HPDE6-E6E7 (cell line): ENCODE results near the gene TRPM4.
"Not testable (repeated sequence)": the region's sequence is repeated elsewhere in the genome, so short reads cannot be mapped to it uniquely, and the experiment has no call there.

Experiments
- DNase-seq: peaks from one replicate; pipeline ENCODE4 v3.0.0; 2011; ENCODE audit warnings: missing footprints; ENCODE audit errors: extremely low spot score

TRPM4 gene

DNA sequence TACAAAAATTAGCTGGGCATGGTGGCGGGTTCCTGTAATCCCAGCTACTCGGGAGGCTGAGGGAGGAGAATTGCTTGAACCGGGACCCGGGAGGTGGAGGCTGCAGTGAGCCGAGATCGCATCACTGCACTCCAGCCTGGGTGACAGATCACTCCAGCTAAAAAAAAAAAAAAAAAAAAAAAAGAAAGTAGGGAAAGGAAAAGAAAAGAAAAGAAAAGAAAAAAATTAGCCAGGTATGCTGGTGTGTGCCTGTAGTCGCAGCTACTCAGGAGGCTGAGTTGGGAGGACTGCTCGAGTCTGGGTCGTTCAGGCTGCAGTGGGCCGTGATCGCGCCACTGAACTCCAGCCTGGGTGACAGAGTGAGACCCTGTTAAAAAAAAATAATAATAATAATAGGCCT, 30.4 kb upstream of the TRPM4 start:
- DNase-seq: not testable (repeated sequence)

DNA sequence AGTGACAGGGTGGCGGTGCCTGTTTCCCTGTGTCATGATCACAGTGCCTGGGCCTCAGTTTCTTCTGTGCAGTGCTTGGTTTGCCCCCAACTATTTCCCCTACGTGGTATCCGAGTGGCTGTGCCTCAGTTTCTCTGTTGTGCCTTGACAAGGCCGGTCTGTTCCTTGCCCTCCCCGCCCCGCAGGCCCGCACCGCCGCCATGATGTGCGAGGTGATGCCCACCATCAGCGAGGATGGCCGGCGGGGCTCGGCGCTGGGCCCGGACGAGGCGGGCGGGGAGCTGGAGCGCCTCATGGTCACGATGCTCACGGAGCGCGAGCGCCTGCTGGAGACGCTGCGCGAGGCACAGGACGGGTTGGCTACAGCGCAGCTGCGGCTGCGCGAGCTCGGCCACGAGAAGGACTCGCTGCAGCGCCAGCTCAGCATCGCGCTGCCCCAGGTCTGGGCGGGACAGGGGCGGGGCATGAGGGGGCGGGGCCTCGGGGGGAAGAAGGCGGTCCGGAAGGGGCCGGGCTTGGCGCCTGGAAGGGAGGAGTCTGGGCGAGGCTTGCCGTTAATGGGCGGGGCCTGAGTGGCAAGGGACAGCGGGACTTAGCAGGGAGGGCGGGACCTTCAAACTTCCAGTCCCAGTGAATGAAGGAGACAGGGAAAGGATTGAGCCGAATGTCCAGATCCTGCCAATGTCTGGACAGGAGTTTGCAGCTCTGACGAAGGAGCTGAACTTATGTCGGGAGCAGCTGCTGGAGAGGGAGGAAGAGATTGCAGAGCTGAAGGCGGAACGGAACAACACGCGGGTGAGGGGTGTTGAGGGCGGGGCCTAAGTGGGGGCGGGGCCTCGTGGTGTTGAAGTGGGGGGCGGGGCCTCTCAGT, 29.7 kb upstream of the TRPM4 start:
- peak; percentile 90 for DNase-seq

DNA sequence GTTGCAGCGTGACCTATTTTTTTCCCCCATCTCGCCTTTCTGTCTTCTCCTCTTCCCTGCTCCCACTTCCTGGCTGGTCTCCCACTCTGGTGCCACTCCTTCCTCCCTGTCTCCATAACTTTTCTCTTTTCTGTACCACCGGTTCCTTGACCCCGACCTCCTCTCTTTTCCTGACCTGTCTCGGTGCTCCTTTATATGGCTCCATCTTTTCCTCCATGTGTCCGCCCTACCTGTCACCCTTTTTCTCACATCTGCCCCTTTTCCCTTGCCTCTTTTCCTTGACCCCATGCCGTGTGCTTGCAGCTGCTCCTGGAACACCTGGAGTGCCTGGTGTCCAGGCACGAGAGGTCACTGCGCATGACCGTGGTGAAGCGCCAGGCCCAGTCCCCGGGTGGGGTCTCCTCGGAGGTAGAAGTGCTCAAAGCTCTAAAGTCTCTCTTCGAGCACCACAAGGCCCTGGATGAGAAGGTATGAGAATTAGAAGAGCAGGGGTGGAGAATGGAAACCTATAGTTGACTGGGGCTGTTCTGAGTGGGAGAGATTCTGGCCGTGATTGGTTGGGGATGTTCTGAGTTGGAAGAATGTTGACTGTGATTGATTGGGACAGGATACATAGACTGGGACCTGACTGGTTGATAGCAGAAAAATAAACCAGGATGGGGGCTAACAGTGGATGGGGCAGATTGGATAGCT, 28.9 kb upstream of the TRPM4 start:
- no peak for DNase-seq

DNA sequence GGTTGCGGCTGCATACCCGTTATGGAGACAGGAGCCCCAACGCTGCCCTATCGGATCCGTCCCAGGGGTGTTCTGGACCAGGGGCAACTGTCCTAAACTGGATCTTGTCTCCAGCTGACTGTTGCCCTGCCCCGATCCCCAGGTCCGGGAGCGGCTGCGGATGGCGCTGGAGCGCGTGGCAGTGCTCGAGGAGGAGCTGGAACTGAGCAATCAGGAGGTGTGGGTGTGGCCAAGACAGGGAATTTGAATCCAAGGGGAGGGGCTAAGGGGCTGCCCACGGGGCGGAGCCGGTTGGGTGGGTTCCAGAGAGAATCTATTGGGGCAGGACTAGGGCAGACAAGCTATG, 28.4 kb upstream of the TRPM4 start:
- DNase-seq: no peak

DNA sequence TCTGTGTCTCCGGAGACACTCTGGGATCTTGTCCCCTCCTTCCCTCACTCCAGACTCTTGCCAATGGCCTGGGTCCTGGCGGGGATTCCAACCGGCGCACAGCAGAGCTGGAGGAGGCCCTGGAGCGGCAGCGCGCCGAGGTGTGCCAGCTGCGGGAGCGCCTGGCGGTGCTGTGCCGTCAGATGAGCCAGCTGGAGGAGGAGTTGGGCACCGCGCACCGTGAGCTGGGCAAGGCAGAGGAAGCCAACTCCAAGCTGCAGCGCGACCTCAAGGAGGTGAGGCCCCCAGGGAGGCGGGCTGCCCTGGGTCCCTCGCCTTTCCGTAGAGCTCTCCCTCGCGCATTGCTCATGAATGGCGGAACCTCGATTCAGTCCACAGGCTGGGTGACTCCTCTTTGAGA, 27.3 kb upstream of the TRPM4 start:
- DNase-seq: no peak

DNA sequence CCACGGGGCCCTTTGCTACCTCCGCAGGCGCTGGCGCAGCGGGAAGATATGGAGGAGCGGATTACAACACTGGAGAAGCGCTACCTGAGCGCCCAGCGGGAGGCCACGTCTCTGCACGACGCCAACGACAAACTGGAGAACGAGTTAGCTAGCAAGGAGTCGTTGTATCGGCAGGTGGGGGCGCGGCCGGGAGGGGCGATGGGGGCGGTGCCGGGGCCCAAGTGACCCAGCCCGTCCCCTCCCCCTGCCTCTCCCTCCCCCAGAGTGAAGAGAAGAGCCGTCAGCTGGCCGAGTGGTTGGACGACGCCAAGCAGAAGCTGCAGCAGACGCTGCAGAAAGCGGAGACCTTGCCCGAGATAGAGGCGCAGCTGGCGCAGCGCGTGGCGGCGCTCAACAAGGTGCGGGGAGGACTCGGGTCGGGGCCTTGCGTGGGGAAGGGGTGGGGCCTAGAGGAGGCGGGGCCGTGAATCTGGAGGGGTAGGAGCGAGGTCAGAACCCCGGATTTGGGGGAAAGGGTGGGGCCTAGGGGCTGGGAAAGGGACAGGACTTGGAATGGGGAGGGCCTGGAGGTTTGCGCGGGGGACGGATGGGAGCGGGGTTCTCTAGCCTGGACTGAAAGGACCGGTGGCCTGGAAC, 24.5 kb upstream of the TRPM4 start:
- DNase-seq: no peak

DNA sequence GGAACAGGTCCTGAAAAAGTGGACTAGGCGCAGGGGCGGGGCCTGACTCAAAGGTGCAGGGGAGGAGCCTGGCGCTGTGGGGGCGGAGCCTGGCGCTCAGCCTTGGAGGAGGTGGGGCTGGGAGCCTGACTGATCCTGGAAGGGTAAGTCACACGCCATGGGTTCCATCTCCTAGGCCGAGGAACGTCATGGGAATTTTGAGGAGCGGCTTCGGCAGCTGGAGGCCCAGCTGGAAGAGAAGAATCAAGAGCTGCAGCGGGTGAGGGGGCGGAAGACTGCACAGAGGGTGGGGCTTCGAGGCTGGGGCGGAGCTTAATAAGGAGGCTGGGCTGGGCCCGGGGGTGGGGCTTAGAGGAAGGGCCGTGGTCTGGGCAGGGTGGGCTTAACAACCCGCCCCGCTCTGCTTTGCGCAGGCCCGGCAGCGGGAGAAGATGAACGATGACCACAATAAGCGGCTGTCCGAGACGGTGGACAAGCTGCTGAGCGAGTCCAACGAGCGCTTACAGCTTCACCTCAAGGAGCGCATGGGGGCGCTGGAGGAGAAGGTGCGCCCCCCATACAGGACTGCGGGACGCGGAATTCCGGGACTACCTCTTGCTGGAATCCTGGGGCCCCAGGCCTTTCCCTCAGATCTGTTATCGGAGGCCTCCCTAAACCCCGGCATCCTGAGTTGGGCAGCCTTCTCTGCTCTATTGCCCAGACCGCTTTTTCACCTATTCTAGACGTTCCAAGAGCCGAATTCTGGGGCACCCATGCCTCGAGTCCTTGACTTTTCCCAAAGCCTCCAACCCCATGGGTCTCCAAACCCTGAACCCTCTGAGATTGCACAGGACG, 23.8 kb upstream of the TRPM4 start:
- peak; percentile 40 for DNase-seq

DNA sequence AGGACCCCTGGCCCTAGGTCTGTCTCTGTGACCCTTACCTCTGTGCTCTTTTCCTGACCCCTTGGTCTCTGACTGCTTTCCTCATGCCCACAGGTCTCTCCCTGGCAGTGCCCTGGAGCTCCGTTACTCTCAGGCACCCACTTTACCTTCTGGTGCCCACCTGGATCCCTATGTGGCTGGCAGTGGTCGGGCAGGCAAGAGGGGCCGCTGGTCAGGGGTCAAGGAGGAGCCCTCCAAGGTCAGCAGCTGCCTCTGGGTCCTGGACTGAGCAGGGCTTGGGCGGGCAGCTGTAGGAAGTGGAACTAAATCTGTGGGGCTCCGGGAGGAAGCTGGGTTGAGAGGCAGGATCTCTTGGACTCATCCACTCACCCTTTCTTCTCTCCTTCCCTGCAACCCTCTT, 21.9 kb upstream of the TRPM4 start:
- DNase-seq: no peak

DNA sequence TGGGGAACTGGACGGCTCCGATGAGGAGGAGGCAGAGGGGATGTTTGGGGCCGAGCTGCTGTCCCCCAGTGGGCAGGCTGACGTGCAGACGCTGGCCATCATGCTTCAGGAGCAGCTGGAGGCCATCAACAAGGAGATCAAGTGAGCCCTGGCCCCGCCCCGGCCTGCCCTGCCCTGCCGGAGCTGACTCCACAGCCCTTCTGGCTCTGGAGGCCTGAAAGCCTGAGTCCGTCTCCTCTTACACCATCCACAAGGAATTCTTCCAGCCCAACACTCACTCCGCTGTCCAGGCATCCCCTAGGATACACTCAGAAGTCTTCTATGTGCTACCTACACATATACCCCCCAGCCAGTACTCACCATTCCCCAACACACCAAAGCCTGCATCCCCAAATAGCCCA, 20.8 kb upstream of the TRPM4 start:
- DNase-seq: no peak

DNA sequence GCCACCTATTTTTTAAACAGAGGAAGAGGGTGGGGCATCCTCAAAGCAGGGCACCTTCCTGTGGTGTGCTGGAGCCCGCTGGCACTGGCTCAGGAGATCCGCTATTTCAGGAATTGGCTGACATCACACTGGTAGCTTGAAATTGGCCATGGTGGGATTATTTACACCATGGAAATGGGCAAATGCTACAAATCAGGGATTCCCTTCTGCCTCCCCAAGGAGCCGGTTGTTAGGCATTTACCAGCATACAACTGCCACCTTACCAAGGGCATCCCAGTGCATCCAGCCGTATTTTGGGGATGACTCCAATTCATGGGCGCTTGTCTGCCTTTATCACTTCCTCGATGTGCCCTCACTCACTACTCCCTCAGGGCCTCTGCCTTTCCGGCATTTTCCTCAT, 16.6 kb upstream of the TRPM4 start:
- DNase-seq: no peak

DNA sequence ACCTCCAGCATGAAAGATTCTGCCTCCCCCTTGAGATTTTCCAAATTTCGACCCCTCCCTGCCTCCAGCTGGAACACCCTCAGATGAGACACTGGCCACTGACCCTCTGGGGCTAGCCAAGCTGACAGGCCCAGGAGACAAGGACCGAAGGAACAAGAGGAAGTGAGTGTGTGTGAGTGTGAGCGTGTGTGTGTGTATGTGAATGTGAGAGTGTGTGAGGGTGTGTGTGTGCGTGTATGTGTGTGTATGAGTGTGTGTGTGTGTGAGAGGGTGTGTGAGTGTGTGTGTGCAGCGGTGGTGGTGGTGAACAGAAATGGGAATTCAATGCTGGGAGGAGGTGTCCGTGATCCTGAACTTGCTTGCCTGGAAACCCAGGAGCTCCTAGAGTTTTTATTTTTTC, 16.2 kb upstream of the TRPM4 start:
- no peak for DNase-seq

DNA sequence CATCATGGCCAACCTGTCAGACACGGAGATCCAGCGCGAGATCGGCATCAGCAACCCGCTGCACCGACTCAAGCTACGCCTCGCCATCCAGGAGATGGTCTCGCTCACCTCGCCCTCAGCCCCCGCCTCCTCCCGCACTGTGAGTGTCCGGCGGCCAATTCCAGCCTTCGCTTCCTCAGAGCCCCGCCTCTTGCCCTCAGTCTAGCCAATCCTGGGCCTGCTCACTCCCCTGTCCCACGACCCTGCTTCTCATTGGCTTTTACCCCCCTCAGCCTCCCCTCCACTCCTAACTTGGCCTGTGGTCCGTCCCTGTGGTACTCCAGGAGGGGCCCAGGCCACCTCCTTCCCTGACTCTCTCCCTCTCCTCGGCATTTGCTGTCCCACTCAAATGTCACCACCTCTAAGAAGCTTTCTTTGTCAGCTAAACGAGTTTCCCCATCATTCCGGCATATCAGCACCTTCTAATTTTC, 14.7 kb upstream of the TRPM4 start:
- DNase-seq: peak; percentile 68

DNA sequence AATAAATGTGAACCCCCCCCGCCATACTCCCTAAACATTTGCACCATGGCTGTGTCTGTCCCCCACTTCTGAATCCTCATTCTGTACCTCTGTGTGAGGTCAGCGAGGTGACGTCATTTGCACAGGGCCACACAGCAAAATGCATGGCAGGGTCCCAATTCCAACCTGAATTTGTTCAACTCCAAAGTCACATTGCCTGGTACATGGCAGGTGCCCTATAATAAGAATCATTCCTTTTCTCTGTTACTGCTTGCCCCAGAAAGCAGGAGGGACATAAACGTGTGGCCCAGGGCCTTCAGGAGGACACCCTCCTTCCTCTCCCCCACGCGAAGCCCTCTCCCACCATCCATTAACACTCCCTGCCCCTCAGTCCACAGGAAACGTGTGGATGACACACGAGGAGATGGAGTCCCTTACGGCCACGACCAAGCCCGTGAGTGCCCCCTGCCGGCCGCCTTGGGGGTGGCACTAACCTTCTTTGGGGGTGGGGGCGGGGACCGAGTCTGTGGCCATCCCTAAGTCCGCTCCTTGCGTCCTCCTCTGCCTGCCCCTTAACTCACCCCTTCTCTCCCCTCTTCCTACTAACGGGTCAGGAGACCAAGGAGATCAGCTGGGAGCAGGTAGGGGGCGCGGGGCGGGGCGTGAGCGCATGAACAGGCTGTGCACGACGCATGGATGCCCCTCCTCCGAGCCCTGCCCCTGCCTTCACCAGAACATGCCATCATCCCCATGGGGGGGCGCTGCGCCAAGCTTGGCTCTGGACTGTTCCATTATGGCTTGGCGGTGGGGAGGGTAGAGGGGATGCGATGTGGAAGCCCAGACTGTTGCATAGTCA, 11.8 kb upstream of the TRPM4 start:
- DNase-seq: no peak

DNA sequence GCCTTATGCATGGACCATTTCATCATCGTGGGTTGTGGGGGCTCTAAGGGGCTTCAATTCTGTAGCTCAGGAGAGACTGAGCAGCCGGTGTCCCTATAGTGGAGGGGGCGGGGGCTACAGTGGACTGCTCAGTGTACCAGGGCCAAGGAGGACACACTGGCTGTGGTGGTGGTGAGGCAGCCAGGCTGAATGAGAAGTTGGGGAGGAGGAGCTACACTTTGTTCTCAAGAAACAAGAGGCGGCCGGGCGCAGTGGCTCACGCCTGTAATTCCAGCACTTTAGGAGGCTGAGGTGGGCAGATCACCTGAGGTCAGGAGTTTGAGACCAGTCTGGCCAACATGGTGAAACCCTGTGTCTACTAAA, 11.2 kb upstream of the TRPM4 start:
- not testable (repeated sequence) for DNase-seq

DNA sequence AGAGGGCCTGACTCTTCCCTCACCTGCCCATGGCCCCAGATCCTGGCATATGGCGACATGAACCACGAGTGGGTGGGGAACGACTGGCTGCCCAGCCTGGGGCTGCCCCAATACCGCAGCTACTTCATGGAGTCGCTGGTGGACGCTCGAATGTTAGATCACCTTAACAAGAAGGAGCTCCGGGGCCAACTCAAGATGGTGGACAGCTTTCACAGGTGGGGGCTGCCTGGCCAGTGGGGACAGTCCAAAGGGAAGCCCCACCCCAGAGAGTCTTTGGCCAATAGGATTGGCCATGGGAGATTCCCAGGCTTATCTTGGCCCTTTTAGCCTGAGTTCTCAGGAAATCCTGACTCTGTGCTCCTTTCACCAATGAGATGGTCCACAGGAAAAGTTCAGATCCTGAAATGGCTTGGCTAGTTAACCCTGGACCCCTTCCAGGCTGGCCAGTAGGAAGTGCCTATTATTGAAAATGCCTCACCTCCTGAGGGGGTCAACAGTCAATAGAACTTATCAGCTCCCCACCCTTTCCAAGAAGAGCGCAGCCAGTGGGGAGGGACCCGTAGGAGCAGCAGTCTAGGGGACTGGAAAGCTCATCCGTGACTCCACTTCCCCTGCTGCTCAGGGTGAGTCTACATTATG, 9.4 kb upstream of the TRPM4 start:
- no peak for DNase-seq

DNA sequence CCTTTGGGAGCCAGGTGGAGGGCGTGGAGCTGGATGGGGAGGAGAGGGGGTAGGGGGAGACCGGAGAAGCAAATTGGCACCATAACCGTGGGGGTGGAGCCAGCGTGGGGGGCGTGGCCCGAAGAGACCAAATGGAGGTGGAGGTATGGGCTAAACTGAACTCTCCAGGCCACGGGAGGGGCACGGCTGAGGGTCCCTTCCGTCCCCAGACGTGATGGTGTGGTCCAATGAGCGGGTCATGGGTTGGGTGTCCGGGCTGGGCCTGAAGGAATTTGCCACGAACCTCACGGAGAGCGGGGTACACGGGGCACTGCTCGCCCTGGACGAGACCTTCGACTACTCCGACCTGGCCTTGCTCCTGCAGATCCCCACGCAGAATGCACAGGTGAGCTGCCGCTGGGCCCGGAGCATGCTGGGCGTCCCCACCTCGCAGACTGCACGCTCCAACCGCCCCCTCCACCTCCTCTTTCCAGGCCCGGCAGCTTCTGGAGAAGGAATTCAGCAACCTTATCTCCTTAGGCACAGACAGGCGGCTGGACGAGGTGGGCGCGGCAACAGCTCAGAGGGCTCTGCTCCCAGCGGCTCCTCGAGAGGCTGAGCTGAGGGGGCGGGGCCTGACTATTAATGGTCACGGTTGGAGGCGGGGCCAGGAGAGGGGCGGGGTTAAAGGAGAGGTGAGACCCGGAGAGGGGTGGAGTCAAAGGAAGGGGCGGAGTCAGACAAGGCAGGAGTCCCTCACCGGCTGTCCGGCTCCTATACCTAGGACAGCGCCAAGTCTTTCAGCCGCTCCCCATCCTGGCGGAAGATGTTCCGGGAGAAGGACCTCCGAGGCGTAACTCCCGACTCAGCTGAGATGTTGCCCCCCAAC, 8.6 kb upstream of the TRPM4 start:
- DNase-seq: peak; percentile 96

DNA sequence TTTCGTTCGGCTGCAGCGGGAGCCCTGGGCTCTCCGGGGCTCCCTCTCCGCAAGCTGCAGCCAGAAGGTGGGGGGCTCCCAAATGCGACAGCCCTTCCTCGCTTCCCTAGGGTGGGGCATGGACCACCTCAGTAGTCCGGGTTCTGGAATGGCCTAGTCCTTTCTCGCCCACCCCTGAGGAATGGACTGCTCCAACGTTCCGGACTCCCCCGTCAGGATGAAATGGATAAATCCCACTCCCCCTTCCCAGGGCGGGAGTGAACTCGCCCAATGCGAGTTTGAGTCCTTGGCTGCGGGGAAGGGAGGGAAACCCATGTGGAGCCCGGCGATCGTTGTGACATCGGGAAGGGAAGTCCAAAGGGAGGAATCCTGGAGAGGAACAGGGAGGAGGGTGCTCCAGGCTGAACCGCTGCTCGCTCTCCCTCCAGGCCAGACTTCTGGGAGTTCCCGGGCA, 7.9 kb upstream of the TRPM4 start:
- peak; percentile 58 for DNase-seq

DNA sequence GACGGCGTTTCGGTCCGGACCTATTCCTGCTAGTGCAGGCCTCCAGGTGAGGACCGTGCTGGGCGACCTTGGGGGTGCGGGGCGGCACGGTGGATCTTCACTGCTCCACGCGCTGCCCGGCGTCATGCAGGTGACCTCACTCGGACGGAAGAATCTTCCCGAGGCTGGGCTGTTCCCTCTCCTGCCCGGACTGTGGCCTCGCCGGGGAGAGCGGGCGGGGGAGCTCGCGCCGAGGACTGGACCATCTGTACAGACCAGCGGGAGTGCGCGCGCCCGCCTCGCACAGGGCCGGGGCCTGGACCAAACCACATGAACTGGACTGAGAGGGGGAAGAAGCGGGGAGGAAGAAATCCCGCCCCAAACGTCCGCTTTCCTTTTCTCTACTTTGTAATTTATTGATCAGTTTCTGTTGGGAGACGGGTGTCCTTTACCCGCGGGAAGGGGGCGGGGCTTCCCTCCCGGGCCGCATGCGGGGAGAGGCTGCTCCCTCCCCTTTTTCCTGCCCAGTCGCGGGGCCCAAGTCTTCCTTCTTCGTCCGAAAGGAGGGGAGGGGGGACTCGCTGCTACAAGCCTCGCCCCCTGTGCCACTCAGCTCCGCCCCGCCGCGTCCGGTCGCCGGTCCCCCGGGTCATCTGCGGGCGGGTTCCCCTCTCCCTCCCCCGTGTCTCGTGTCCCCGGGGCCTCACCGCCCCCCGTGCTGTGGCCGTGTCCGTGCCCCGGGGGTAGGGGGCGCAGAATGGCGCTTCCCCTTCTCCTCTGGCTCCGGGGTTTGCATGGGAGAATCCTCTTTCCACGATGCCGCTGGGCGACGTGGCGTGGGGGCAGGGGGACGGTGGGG, 7.3 kb upstream of the TRPM4 start:
- DNase-seq: peak; percentile 74

DNA sequence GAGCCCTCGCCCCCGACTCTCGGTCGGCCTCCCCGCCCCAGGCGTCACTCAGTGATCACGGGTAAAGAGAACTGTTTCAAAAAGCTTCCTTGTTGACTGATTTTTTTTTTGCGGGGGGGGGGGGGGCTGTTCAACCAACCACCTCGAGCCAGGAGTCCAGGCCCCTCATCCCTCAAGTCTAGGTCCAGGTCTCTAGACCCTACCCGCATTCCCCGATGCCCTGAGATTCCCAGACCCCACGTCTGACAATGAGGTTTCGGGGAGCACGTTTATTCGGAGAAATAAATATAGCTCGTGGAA, 6.7 kb upstream of the TRPM4 start:
- DNase-seq: no peak
